Endodermal cell (in vitro differentiated cells): ENCODE results near the gene POU6F2. TPM values are rescaled to one million over a fixed set of nuclear protein-coding genes. Genes with fewer than 3 reads are reported as not detected.

Experiments
- DNase-seq: peaks from one replicate; pipeline ENCODE4 v3.0.0-alpha.2; 2017
- H3K27ac ChIP-seq: 2 replicates; pipeline ENCODE4 v1.5.1; 2013; ENCODE audit warnings: mild to moderate bottlenecking, low read depth, low read length, moderate library complexity
- H3K27me3 ChIP-seq: 2 replicates; pipeline ENCODE4 v1.6.1; 2013; ENCODE audit warnings: mild to moderate bottlenecking, low read length, moderate library complexity; ENCODE audit not compliant: insufficient read depth, control insufficient read depth, poor library complexity, severe bottlenecking
- H3K36me3 ChIP-seq: 2 replicates; pipeline ENCODE4 v1.7.0; 2013; ENCODE audit warnings: mild to moderate bottlenecking, low read length, moderate library complexity; ENCODE audit not compliant: control insufficient read depth, insufficient read depth
- H3K4me1 ChIP-seq: one replicate; pipeline ENCODE4 v1.7.0; 2013; ENCODE audit warnings: low read length; ENCODE audit not compliant: control insufficient read depth, insufficient read depth
- H3K4me3 ChIP-seq: 2 replicates; pipeline ENCODE4 v1.5.1; 2013; ENCODE audit warnings: mild to moderate bottlenecking, low read length, moderate library complexity
- H3K9ac ChIP-seq: 2 replicates; pipeline ENCODE4 v1.6.1; 2013; ENCODE audit warnings: mild to moderate bottlenecking, low read length, moderate library complexity; ENCODE audit not compliant: poor library complexity, severe bottlenecking; ENCODE audit errors: extremely low read depth
- H3K9me3 ChIP-seq: 2 replicates; pipeline ENCODE4 v1.6.1; 2013; ENCODE audit warnings: mild to moderate bottlenecking, low read length, moderate library complexity; ENCODE audit not compliant: control insufficient read depth
- H3K27ac Mint-ChIP-seq: 2 replicates; pipeline ENCODE4 v1.8.0; 2020; ENCODE audit warnings: mixed read lengths
- H3K27me3 Mint-ChIP-seq: 2 replicates; pipeline ENCODE4 v1.8.0; 2021; ENCODE audit warnings: mild to moderate bottlenecking, mixed read lengths; ENCODE audit not compliant: insufficient read depth
- H3K36me3 Mint-ChIP-seq: 2 replicates; pipeline ENCODE4 v1.8.0; 2020; ENCODE audit warnings: low read depth, mixed read lengths
- H3K4me1 Mint-ChIP-seq: 2 replicates; pipeline ENCODE4 v1.8.0; 2020; ENCODE audit warnings: mixed read lengths
- H3K4me3 Mint-ChIP-seq: 2 replicates; pipeline ENCODE4 v1.8.0; 2020; ENCODE audit warnings: mild to moderate bottlenecking, moderate library complexity, mixed read lengths
- H3K9me3 Mint-ChIP-seq: 2 replicates; pipeline ENCODE4 v1.8.0; 2020; ENCODE audit warnings: mild to moderate bottlenecking, mixed read lengths
- CTCF ChIP-seq: fragments of 200-600 bp; sonication (generic); conservative IDR thresholded peaks from 2 replicates; pipeline ENCODE4 v1.5.0; 2021; ENCODE audit warnings: antibody characterized with exemption, mild to moderate bottlenecking
- WGBS, 2 experiments: methylation state at CpG; one replicate each; pipeline versions ENCODE4 v1.1.5 to v1.1.7; 2013; ENCODE audit warnings: missing lambda C conversion rate in 2 of 2, mixed read lengths in 1 of 2; ENCODE audit not compliant: insufficient coverage in 1 of 2, insufficient read length in 1 of 2; 5-methylcytosine and 5-hydroxymethylcytosine counted together
- total RNA-seq, 2 donors: library from RNA; stranded (reverse); fragmentation: NEBNext Ultra II Directional in 1 of 2; extraction: Animal tissue kit (Norgen Biotek cat#: 25700) in 1 of 2; gene quantifications; 2 replicates in 1 of 2; 3 replicates in 1 of 2; pipeline ENCODE4 v1.2.1, GENCODE V29; 2021

Gene POU6F2
- total RNA-seq, 2 donors from 2014 or later: 6.0 to 10.0 TPM

DNA sequence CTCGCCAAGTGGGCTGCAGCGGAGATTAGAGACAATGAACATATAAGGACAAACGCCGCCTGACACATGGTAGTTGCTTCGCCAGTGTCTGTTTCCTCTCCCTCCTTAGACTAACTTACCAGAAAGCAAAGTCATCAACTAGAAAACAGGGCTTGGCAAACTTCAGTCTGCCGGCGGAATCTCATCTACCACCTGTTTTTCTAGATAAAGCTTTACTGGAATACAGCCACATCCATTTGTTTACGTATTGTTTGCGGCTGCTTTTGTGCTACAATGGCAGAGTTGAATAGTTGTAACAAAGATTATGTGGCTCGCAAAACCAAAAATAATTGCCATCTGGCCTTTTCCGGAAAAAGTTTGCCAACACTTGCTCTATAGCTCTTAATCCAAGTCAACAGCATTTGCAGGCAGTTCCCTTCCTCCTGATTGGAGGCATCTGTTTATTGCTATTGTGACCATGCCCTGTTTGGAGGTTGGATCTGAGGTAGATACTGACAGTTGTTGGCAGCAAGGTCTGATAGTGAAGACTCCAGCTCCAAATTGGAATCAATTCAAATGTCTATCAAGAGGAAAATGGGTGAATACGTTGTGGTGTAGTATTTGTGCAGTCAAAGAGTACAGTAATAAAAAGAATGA lies 260.6 kb downstream of the POU6F2 start:
- Mint-ChIP-seq H3K4me1 (peaks cover 4% of the 10 kb centered on the region), H3K27ac (no peak overlapping the region), H3K4me3 (no peak overlapping the region), H3K27me3 (no peaks in the 10 kb centered on the region), H3K9me3 (peaks cover 18% of the 10 kb centered on the region), H3K36me3 (peaks cover 6% of the 10 kb centered on the region)
- DNase-seq: no peak
- no peak overlapping the region for H3K4me3 ChIP-seq
- peaks cover 17% of the 10 kb centered on the region for H3K9me3 ChIP-seq
- no peaks in the 10 kb centered on the region for H3K27me3 ChIP-seq
- H3K4me1 ChIP-seq: no peaks in the 10 kb centered on the region
- TF ChIP-seq CTCF: no peak
- no peak overlapping the region for H3K27ac ChIP-seq
- 93 to 94% methylated on average over 7 to 12 of the region's 12 CpGs for WGBS, 2 experiments
- H3K36me3 ChIP-seq: no peaks in the 10 kb centered on the region
- no peak overlapping the region for H3K9ac ChIP-seq

DNA sequence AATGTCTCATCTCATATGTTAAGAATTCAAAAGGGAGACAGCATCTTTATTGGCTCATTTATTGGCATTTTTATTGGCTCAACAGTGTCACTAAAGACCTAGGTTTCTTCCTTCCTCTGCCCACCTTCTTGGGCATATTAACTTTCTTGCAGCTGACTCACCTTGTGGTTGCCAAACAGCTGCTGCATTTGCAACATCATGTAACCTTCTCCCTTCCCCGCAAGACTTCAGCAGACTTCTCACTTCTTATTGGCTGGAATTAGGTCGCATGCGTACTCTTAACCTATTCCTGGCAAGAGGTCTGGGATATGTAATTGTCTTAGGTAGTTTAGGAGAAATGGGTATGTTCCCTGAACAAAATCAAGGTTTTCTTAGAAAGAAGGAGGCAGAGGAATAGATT lies 263.2 kb downstream of the POU6F2 start:
- TF ChIP-seq CTCF: no peak
- peaks cover 18% of the 10 kb centered on the region for H3K9me3 Mint-ChIP-seq
- Histone ChIP-seq H3K4me3 (no peak overlapping the region), H3K9ac (no peak overlapping the region), H3K27me3 (no peaks in the 10 kb centered on the region), H3K9me3 (peaks cover 17% of the 10 kb centered on the region), H3K27ac (no peak overlapping the region), H3K36me3 (no peaks in the 10 kb centered on the region), H3K4me1 (no peaks in the 10 kb centered on the region)
- 78% methylated on average over 3 of the region's 3 CpGs; no CpG with 5 or more reads in 1 of the 2 experiments for WGBS, 2 experiments
- H3K4me3 Mint-ChIP-seq: no peak overlapping the region
- peaks cover 2% of the 10 kb centered on the region for H3K27me3 Mint-ChIP-seq
- no peaks in the 10 kb centered on the region for H3K4me1 Mint-ChIP-seq
- peaks cover 6% of the 10 kb centered on the region for H3K36me3 Mint-ChIP-seq
- DNase-seq: no peak
- no peak overlapping the region for H3K27ac Mint-ChIP-seq

DNA sequence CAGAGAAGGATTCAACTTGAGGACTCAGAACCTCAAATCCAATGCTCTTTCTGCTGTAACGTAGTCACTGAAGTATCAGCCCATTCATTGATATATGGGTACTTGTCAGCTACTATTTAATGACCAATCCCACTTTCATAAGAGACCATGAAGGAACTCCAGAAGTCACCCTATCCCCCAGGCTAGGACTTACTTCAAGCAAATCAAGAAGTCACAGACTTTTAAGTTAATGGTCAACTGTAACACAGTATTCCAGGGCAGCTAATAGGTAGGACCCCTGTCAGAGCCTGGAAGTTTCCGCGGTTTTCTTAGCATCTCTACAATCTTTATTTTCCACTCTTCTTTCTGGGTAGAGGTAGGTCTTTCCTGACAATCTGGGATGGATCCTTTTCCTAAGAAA lies 269.9 kb downstream of the POU6F2 start:
- no peak overlapping the region for H3K4me3 Mint-ChIP-seq
- Histone ChIP-seq H3K4me3 (no peak overlapping the region), H3K9ac (no peak overlapping the region), H3K36me3 (no peaks in the 10 kb centered on the region), H3K27me3 (peaks cover 16% of the 10 kb centered on the region), H3K4me1 (peaks cover 18% of the 10 kb centered on the region), H3K9me3 (peaks cover 3% of the 10 kb centered on the region), H3K27ac (no peak overlapping the region)
- no peak for TF ChIP-seq CTCF
- DNase-seq: no peak
- peaks cover 4% of the 10 kb centered on the region for H3K9me3 Mint-ChIP-seq
- peaks cover 48% of the 10 kb centered on the region for H3K4me1 Mint-ChIP-seq
- peak overlapping the region; percentile 7 for H3K27ac Mint-ChIP-seq
- 96% methylated on average over 3 of the region's 3 CpGs; no CpG with 5 or more reads in 1 of the 2 experiments for WGBS, 2 experiments
- peaks cover 23% of the 10 kb centered on the region for H3K27me3 Mint-ChIP-seq
- peaks cover 1% of the 10 kb centered on the region for H3K36me3 Mint-ChIP-seq
